ENCODE measurements around the gene BICDL1.

GRCh38 chr12:120090206-120090605, 101.2 kb downstream of the BICDL1 start:
- no peak for TF ChIP-seq CTCF (IDR thresholded peaks at IDR 0.05)
- no peak for TF ChIP-seq POLR2A (IDR thresholded peaks at IDR 0.05)

Measured in testis (tissue), 2 donors.